MM.1S (cell line): ENCODE measurements around the gene GRIK5.

Source experiments
- DNase-seq: peaks from one replicate; pipeline ENCODE4 v3.0.0-alpha.2; 2015
- H2AFZ ChIP-seq: fragments of 300-600 bp; sonication (generic); 2 replicates; pipeline ENCODE4 v1.6.0; 2016; ENCODE audit warnings: antibody characterized with exemption, low read length
- H3F3A ChIP-seq: fragments of 300-600 bp; sonication (generic); 2 replicates; pipeline ENCODE4 v1.6.1; 2016; ENCODE audit warnings: mild to moderate bottlenecking, antibody characterized with exemption, low read length, moderate library complexity, mixed read lengths; ENCODE audit not compliant: insufficient read depth
- H3K27ac ChIP-seq: fragments of 300-600 bp; sonication (generic); 2 replicates; pipeline ENCODE4 v1.5.1; 2016; ENCODE audit warnings: mild to moderate bottlenecking, low read length
- H3K27me3 ChIP-seq: fragments of 300-600 bp; sonication (generic); replicated peaks from 2 replicates; pipeline ENCODE4 v1.6.0; 2016; ENCODE audit warnings: low read length; ENCODE audit not compliant: insufficient read depth
- H3K36me3 ChIP-seq: fragments of 300-600 bp; sonication (generic); replicated peaks from 2 replicates; pipeline ENCODE4 v1.6.1; 2016; ENCODE audit warnings: mild to moderate bottlenecking, low read length, mixed read lengths; ENCODE audit not compliant: insufficient read depth
- H3K4me1 ChIP-seq: fragments of 300-600 bp; sonication (generic); 2 replicates; pipeline ENCODE4 v1.6.1; 2016; ENCODE audit warnings: low read length, mixed read lengths
- H3K4me2 ChIP-seq: fragments of 300-600 bp; sonication (generic); 2 replicates; pipeline ENCODE4 v1.6.0; 2016; ENCODE audit warnings: low read depth, low read length
- H3K4me3 ChIP-seq: fragments of 300-600 bp; sonication (generic); 2 replicates; pipeline ENCODE4 v1.5.1; 2016; ENCODE audit warnings: low read length, mixed read lengths
- H3K79me2 ChIP-seq: fragments of 300-600 bp; sonication (generic); 2 replicates; pipeline ENCODE4 v1.6.1; 2016; ENCODE audit warnings: mixed run types, low read length, mixed read lengths
- H3K9ac ChIP-seq: fragments of 300-600 bp; sonication (generic); 2 replicates; pipeline ENCODE4 v1.6.1; 2016; ENCODE audit warnings: low read length, mixed read lengths
- H3K9me2 ChIP-seq: fragments of 300-600 bp; sonication (generic); replicated peaks from 2 replicates; pipeline ENCODE4 v1.6.1; 2016; ENCODE audit warnings: mild to moderate bottlenecking, low read length, mixed read lengths; ENCODE audit not compliant: insufficient read depth
- H3K9me3 ChIP-seq: fragments of 300-600 bp; sonication (generic); replicated peaks from 2 replicates; pipeline ENCODE4 v1.6.1; 2016; ENCODE audit warnings: mild to moderate bottlenecking, low read length, mixed read lengths; ENCODE audit not compliant: insufficient read depth
- H4K20me1 ChIP-seq: fragments of 300-600 bp; sonication (generic); 2 replicates; pipeline ENCODE4 v1.6.1; 2016; ENCODE audit warnings: mild to moderate bottlenecking, low read length, moderate library complexity, mixed read lengths; ENCODE audit not compliant: insufficient read depth
- EZH2 ChIP-seq: fragments of 300-600 bp; sonication (generic); optimal IDR thresholded peaks from 2 replicates; pipeline ENCODE3; 2017; ENCODE audit warnings: low read depth, mild to moderate bottlenecking, antibody characterized with exemption, low read length, mixed read lengths
- EZH2phosphoT487 ChIP-seq: fragments of 300-600 bp; sonication (generic); IDR thresholded peaks from 2 replicates; pipeline ENCODE4 v1.6.1; 2018; ENCODE audit warnings: antibody characterized with exemption, low read length
- TF ChIP-seq, protein P1 (sequence below): fragments of 300-600 bp; sonication (generic); IDR thresholded peaks from 2 replicates; pipeline ENCODE4 v1.5.1; 2016; ENCODE audit warnings: antibody characterized with exemption, low read length, mixed read lengths

Gene GRIK5

DNA sequence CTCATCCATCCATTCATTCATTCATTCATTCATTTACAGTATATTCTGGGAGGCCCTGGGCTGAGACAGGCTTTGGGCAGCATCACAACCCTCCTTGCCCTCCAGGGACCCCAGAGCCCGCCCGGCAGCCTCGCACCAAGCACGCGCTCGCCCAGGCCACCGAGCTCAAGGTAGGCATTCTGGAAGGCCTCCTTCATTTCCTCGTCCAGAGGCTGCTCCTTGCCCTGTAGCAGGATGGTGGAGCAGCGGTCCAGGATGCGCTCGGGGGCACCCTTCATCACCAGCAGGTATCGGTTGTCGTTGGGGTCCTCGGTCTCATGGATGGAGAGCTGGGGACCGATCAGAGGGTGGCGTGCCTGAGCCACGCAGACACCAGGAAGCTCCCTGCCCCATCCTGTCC is 91.5 kb downstream of the GRIK5 start:
- Histone ChIP-seq H3K4me2 (no peak overlapping the region), H2AFZ (no peak overlapping the region), H3F3A (no peaks in the 10 kb centered on the region), H3K27me3 (peaks cover 93% of the 10 kb centered on the region), H3K4me3 (no peak overlapping the region), H3K79me2 (no peaks in the 10 kb centered on the region), H3K36me3 (no peaks in the 10 kb centered on the region), H3K9me3 (no peaks in the 10 kb centered on the region), H3K27ac (no peak overlapping the region), H3K4me1 (no peaks in the 10 kb centered on the region), H4K20me1 (no peaks in the 10 kb centered on the region), H3K9ac (no peak overlapping the region), H3K9me2 (no peaks in the 10 kb centered on the region)
- TF ChIP-seq EZH2 (no peak), EZH2phosphoT487 (no peak)
- TF ChIP-seq, protein P1, sequence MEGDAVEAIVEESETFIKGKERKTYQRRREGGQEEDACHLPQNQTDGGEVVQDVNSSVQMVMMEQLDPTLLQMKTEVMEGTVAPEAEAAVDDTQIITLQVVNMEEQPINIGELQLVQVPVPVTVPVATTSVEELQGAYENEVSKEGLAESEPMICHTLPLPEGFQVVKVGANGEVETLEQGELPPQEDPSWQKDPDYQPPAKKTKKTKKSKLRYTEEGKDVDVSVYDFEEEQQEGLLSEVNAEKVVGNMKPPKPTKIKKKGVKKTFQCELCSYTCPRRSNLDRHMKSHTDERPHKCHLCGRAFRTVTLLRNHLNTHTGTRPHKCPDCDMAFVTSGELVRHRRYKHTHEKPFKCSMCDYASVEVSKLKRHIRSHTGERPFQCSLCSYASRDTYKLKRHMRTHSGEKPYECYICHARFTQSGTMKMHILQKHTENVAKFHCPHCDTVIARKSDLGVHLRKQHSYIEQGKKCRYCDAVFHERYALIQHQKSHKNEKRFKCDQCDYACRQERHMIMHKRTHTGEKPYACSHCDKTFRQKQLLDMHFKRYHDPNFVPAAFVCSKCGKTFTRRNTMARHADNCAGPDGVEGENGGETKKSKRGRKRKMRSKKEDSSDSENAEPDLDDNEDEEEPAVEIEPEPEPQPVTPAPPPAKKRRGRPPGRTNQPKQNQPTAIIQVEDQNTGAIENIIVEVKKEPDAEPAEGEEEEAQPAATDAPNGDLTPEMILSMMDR: no peak
- DNase-seq: no peak

DNA sequence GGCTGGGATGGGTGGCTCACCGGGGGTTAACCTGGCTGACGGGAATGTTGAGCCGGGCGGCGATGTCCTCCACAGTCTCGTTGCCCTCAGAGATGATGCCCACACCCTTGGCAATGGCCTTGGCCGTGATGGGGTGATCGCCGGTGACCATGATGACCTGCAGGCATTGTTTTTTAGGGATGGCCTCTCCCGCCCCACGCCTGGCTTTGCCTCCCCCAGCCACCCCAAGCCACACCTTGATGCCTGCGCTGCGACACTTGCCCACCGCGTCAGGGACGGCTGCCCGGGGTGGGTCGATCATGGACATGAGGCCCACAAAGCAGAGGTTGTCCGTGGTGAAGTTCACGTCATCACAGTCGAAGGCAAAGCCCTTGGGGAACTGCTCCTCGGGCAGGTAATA is 92.1 kb downstream of the GRIK5 start:
- DNase-seq: no peak
- no peak overlapping the region for H3K9ac ChIP-seq
- no peaks in the 10 kb centered on the region for H4K20me1 ChIP-seq
- H3F3A ChIP-seq: no peaks in the 10 kb centered on the region
- no peaks in the 10 kb centered on the region for H3K9me2 ChIP-seq
- no peaks in the 10 kb centered on the region for H3K9me3 ChIP-seq
- TF ChIP-seq EZH2phosphoT487 (no peak), EZH2 (no peak)
- TF ChIP-seq, protein P1: no peak
- peaks cover 95% of the 10 kb centered on the region for H3K27me3 ChIP-seq
- H3K4me3 ChIP-seq: no peak overlapping the region
- no peaks in the 10 kb centered on the region for H3K79me2 ChIP-seq
- H2AFZ ChIP-seq: no peak overlapping the region
- no peak overlapping the region for H3K27ac ChIP-seq
- no peaks in the 10 kb centered on the region for H3K36me3 ChIP-seq
- H3K4me2 ChIP-seq: no peak overlapping the region
- no peaks in the 10 kb centered on the region for H3K4me1 ChIP-seq

DNA sequence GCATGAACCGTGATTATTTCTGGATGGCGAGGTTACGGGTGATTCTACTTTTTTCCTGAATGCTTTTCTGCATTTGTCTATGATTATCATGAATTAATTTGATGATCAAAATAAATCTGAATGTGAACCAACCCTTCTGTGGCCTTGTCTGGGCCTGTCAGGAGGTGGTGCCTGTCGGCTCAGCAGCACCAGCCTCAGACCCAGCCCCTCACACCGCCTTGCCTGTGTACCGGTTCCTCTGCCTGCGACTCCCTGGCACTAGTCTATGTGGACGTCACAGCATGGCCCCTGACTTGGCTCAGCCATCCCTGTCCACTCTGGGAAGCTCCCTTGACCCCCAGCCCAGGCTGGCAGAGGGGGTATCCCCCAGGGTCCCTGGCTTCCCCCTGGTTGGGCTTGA is 95.4 kb downstream of the GRIK5 start:
- Histone ChIP-seq H3K4me3 (no peak overlapping the region), H3K79me2 (no peaks in the 10 kb centered on the region), H3K9me2 (no peaks in the 10 kb centered on the region), H3K4me1 (no peaks in the 10 kb centered on the region), H2AFZ (no peak overlapping the region), H3K4me2 (no peak overlapping the region), H3K9ac (no peak overlapping the region), H3K27me3 (peaks cover 92% of the 10 kb centered on the region), H3K27ac (no peak overlapping the region), H3K9me3 (no peaks in the 10 kb centered on the region), H3F3A (no peaks in the 10 kb centered on the region), H3K36me3 (no peaks in the 10 kb centered on the region), H4K20me1 (no peaks in the 10 kb centered on the region)
- no peak for DNase-seq
- TF ChIP-seq EZH2 (no peak), EZH2phosphoT487 (no peak)
- TF ChIP-seq, protein P1: no peak
